ENCODE data around the gene ANAPC13.

Gene ANAPC13

GRCh38 chr3:134448664-134449063 is 37.1 kb downstream of the ANAPC13 start:
- no peak for DNase-seq

GRCh38 chr3:134447351-134447750 is 38.4 kb downstream of the ANAPC13 start:
- no peak for DNase-seq

GRCh38 chr3:134446800-134447199 is 39.0 kb downstream of the ANAPC13 start:
- DNase-seq: no peak

- no peak for DNase-seq
Observed at GRCh38 chr3:134445636-134446035, 40.1 kb downstream of the ANAPC13 start.

- DNase-seq: no peak
Observed at GRCh38 chr3:134445095-134445494, 40.7 kb downstream of the ANAPC13 start.

GRCh38 chr3:134441821-134442220 is 44.0 kb downstream of the ANAPC13 start:
- no peak for DNase-seq

DNA sequence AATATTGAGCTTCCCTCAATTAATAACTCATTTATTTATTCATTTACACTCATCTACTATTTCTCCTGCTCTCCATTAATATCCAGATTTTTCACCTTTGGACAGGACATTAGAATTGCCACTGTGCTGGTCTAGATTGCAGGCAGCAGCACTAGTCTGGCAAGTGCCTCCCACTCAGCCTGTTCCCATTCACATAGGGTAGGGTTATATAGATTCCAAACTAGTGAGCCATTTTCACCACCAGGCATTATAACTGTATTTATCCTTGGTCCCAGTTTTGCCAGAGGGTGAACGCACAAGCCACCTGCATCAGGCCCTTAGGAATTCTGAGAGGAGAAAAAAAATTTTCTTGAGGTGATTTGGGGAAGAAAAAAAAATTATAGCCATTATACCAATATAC is 44.5 kb downstream of the ANAPC13 start:
- no peak for DNase-seq

DNA sequence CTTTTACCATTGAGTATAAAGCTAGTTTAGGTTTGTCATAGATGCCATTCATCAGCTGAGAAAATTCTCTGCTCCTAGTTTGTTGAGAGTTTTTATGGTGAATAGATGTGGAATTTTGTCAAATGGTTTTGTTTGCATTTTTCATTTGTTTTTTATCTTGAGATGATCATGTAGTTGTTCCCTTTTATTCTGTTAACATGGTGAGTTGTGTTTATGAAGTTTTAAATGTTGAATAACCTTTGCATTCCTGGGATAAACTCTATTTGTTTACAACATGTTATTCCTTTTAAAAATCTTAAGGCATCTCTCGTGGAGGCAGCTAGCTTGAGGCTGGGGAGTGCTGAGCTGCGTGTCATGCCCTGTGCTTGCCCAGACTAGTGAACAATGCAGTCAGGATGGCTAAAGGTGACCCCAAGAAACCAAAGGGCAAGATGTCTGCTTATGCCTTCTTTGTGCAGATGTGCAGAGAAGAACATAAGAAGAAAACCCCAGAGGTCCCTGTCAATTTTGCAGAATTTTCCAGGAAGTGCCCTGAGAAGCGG is 48.5 kb downstream of the ANAPC13 start:
- no peak for DNase-seq

GRCh38 chr3:134432236-134432635 is 53.5 kb downstream of the ANAPC13 start:
- DNase-seq: no peak

- no peak for DNase-seq
Observed at GRCh38 chr3:134430950-134431445, 54.8 kb downstream of the ANAPC13 start.

DNA sequence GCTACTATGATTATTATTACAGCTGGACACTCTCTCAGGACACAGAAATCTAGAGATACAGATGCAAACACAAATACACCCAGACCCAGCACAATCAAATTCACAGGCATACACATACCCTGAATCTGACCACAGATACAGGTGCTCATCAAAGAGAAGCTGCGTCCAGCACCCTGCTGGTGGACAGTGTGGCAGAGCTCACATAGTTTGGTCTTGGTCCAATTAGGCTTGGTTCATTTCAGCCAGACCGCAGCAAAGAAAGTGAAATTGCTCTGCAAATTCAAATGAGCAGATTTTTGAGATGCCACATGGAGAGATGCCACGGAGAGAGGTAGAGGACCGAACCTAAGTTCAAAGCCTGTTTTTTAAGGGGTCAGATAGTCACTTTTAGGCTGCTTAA is 55.6 kb downstream of the ANAPC13 start:
- no peak for DNase-seq

DNA sequence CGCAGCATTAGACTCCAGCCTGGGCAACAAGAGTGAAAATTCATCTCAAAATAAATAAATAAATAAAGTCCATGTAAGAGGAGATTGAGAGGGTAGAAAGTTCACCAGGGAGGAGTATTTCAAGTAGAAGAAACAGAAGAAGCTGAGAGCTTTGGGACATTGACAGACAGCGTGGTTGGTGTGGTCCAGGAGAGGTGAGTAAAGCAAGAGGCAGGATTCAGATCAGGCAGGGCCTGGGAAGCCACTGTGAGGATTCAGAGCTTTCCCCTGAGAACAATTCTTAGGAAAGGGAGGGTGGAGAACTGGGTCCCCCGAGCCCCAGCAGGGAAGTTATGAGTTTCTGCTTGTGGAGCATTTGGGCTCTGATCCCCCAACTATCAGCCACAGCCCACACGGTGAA is 57.4 kb downstream of the ANAPC13 start:
- DNase-seq: no peak

Measured in NCI-H510A (cell line).